Mesenchymal stem cell (in vitro differentiated cells and primary cell): ENCODE results near the gene BTF3.

Experiments used
- DNase-seq: peaks from one replicate; pipeline ENCODE4 v3.0.0-alpha.2; 2013
- H2AFZ ChIP-seq: one replicate; pipeline ENCODE4 v1.6.1; 2013; ENCODE audit warnings: low read depth, mild to moderate bottlenecking, control low read depth, inconsistent platforms, low read length, moderate library complexity
- H2AK5ac ChIP-seq: 2 replicates; pipeline ENCODE4 v1.6.1; 2013; ENCODE audit warnings: low read length, moderate library complexity, mild to moderate bottlenecking, inconsistent platforms; ENCODE audit not compliant: severe bottlenecking
- H2BK120ac ChIP-seq: one replicate; pipeline ENCODE4 v1.6.1; 2013; ENCODE audit warnings: low read depth, mild to moderate bottlenecking, inconsistent platforms, low read length, moderate library complexity
- H2BK12ac ChIP-seq, 2 experiments: one replicate each; pipeline ENCODE4 v1.6.1; 2013; ENCODE audit warnings: inconsistent platforms in 2 of 2, low read length in 2 of 2, mild to moderate bottlenecking in 2 of 2, moderate library complexity in 2 of 2, control low read depth in 1 of 2
- H2BK15ac ChIP-seq: one replicate; pipeline ENCODE4 v1.6.1; 2013; ENCODE audit warnings: mild to moderate bottlenecking, low read depth, inconsistent platforms; ENCODE audit not compliant: poor library complexity, severe bottlenecking
- H2BK5ac ChIP-seq: 2 replicates; pipeline ENCODE4 v1.6.1; 2013; ENCODE audit warnings: low read depth, mild to moderate bottlenecking, low read length, control low read depth, inconsistent platforms; ENCODE audit not compliant: poor library complexity, severe bottlenecking
- H3K14ac ChIP-seq, 2 experiments: one replicate each; pipeline ENCODE4 v1.6.1; 2013; ENCODE audit warnings: inconsistent platforms in 2 of 2, low read length in 2 of 2, control low read depth in 1 of 2, mild to moderate bottlenecking in 1 of 2, moderate library complexity in 1 of 2
- H3K18ac ChIP-seq, 2 experiments: one replicate each; pipeline ENCODE4 v1.6.1; 2013; ENCODE audit warnings: inconsistent platforms in 2 of 2, low read length in 2 of 2, control low read depth in 1 of 2, low read depth in 1 of 2, mild to moderate bottlenecking in 1 of 2
- H3K23ac ChIP-seq, 2 experiments: one replicate each; pipeline ENCODE4 v1.6.1; 2013; ENCODE audit warnings: inconsistent platforms in 2 of 2, low read length in 2 of 2, mild to moderate bottlenecking in 2 of 2, moderate library complexity in 2 of 2, control low read depth in 1 of 2
- H3K27ac ChIP-seq: 2 replicates; pipeline ENCODE4 v1.5.1; 2013; ENCODE audit warnings: mild to moderate bottlenecking, moderate library complexity, low read length, control low read depth, inconsistent platforms; ENCODE audit not compliant: poor library complexity, severe bottlenecking
- H3K27me3 ChIP-seq, 2 experiments: 2 replicates each; pipeline versions ENCODE4 v1.6.1 to v1.7.0; 2013; ENCODE audit warnings: low read length in 2 of 2, mild to moderate bottlenecking in 2 of 2, moderate library complexity in 2 of 2, control low read depth in 1 of 2, inconsistent platforms in 1 of 2; ENCODE audit not compliant: control insufficient read depth in 1 of 2, insufficient read depth in 1 of 2
- H3K36me3 ChIP-seq, 2 experiments: 2 replicates each; pipeline versions ENCODE4 v1.6.1 to v1.7.0; 2013; ENCODE audit warnings: low read length in 2 of 2, control low read depth in 1 of 2, inconsistent platforms in 1 of 2, low read depth in 1 of 2, mild to moderate bottlenecking in 1 of 2; ENCODE audit not compliant: insufficient read depth in 2 of 2, control insufficient read depth in 1 of 2
- H3K4ac ChIP-seq, 2 experiments: one replicate each; pipeline ENCODE4 v1.6.1; 2013; ENCODE audit warnings: inconsistent platforms in 2 of 2, low read length in 2 of 2, mild to moderate bottlenecking in 2 of 2, moderate library complexity in 2 of 2, control low read depth in 1 of 2, low read depth in 1 of 2
- H3K4me1 ChIP-seq: 2 replicates; pipeline ENCODE4 v1.6.1; 2013; ENCODE audit warnings: low read depth, low read length, control low read depth; ENCODE audit not compliant: control insufficient read depth, insufficient read depth
- H3K4me2 ChIP-seq: 2 replicates; pipeline ENCODE4 v1.6.1; 2013; ENCODE audit warnings: low read length, mild to moderate bottlenecking, inconsistent platforms; ENCODE audit not compliant: poor library complexity, severe bottlenecking
- H3K4me3 ChIP-seq, 2 experiments: 2 replicates each; pipeline versions ENCODE4 v1.5.1 to v1.7.0; 2013; ENCODE audit warnings: low read length in 2 of 2, mild to moderate bottlenecking in 2 of 2, control low read depth in 1 of 2, low read depth in 1 of 2; ENCODE audit not compliant: insufficient read depth in 1 of 2
- H3K79me1 ChIP-seq: replicated peaks from 2 replicates; pipeline ENCODE4 v1.6.1; 2013; ENCODE audit warnings: mild to moderate bottlenecking, control low read depth, low read length, inconsistent platforms; ENCODE audit not compliant: poor library complexity, severe bottlenecking
- H3K9ac ChIP-seq: 2 replicates; pipeline ENCODE4 v1.7.0; 2013; ENCODE audit warnings: mild to moderate bottlenecking, low read length, moderate library complexity
- H3K9me3 ChIP-seq: 2 replicates; pipeline ENCODE4 v1.7.0; 2013; ENCODE audit warnings: mild to moderate bottlenecking, low read length; ENCODE audit not compliant: control insufficient read depth
- H4K8ac ChIP-seq: one replicate; pipeline ENCODE4 v1.6.1; 2013; ENCODE audit warnings: inconsistent platforms, mild to moderate bottlenecking, low read length, moderate library complexity
- H4K91ac ChIP-seq: one replicate; pipeline ENCODE4 v1.6.1; 2013; ENCODE audit warnings: mild to moderate bottlenecking, low read length, inconsistent platforms
- WGBS: methylation state at CpG from one replicate; pipeline ENCODE4 v1.1.7; 2013; ENCODE audit warnings: mixed read lengths; 5-methylcytosine and 5-hydroxymethylcytosine counted together

The BTF3 gene

GRCh38 chr5:73494721-73495120 lies 3.5 kb upstream of the BTF3 start:
- Histone ChIP-seq H3K14ac (no peak overlapping the region), H3K23ac (no peak overlapping the region), H3K4ac (no peak overlapping the region), H3K4me1 (no peaks in the 10 kb centered on the region), H3K36me3 (no peaks in the 10 kb centered on the region), H3K9ac (no peak overlapping the region), H2BK5ac (no peak overlapping the region), H3K4me2 (no peak overlapping the region), H2BK15ac (no peak overlapping the region), H4K8ac (no peak overlapping the region), H3K27ac (no peak overlapping the region), H2BK120ac (no peak overlapping the region), H3K4me3 (no peak overlapping the region), H3K79me1 (peaks cover 1% of the 10 kb centered on the region), H3K9me3 (no peaks in the 10 kb centered on the region), H2BK12ac (no peak overlapping the region), H2AK5ac (no peak overlapping the region), H3K27me3 (no peaks in the 10 kb centered on the region), H4K91ac (no peak overlapping the region), H3K18ac (no peak overlapping the region), H2AFZ (no peak overlapping the region)
- DNase-seq = no peak

DNA sequence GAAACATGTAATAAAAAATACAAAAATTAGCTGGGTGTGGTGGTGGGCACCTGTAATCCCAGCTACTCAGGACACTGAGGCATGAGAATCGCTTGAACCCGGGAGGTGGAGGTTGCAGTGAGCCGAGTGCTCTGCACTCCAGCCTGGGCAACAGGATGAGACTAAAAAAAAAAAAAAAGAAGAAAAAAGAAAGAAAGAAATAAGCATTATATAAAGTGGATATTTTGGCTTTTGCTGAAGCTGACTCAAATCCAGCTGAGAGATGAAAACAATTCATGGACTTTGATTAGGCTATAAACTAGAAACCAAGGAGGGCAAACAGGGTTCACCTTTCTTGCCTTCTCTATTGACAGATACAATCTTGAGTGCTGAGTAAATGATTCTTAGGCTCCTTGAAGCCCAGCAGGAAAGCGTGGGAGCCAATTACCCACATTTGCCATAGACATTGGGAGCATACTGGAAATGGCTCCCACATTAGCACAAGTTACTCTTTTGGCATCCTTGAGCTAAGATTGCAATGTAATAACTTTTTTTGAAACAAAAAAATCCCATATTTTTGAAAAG lies 2.4 kb upstream of the BTF3 start:
- DNase-seq = no peak
- 93% methylated on average over 4 of the region's 4 CpGs for WGBS
- Histone ChIP-seq H3K27me3 (no peaks in the 10 kb centered on the region), H3K4ac (no peak overlapping the region), H3K79me1 (peaks cover 1% of the 10 kb centered on the region), H3K9ac (no peak overlapping the region), H3K23ac (no peak overlapping the region), H3K18ac (no peak overlapping the region), H3K14ac (no peak overlapping the region), H3K4me1 (no peaks in the 10 kb centered on the region), H2AFZ (no peak overlapping the region), H2BK15ac (no peak overlapping the region), H3K4me3 (no peak overlapping the region), H2AK5ac (no peak overlapping the region), H3K4me2 (no peak overlapping the region), H3K27ac (no peak overlapping the region), H4K8ac (no peak overlapping the region), H2BK12ac (no peak overlapping the region), H3K36me3 (peaks cover 0 to 9% of the 10 kb centered on the region in 2 experiments), H3K9me3 (no peaks in the 10 kb centered on the region), H2BK120ac (no peak overlapping the region), H4K91ac (no peak overlapping the region), H2BK5ac (no peak overlapping the region)

DNA sequence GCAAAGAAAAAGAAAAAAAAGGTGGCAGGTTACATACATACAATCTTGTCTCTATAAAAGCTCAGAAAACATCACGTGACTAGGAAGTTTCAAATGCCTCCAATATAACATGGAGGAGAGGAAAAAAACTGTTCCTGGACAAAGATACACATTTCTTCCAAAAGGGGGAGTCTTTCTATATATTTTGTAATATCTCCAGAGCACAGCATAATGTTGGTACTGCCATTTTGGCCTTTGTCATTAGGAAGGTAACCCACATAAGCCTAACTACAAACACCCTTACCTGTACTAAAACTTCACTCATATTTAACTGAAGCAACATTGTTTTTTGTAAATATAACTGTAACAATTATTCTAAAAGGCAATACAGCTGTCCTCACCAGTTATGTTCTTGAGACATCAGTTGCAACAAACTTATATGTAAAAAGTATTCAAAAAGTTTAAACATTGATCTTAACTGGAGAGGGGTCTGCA lies 1.2 kb upstream of the BTF3 start:
- H3K27me3 ChIP-seq = no peaks in the 10 kb centered on the region
- peaks cover 1% of the 10 kb centered on the region for H3K4me1 ChIP-seq
- H2BK5ac ChIP-seq = no peak overlapping the region
- H2AFZ ChIP-seq = no peak overlapping the region
- no peak overlapping the region for H2BK15ac ChIP-seq
- peaks cover 3 to 20% of the 10 kb centered on the region in 2 experiments for H3K36me3 ChIP-seq
- H4K8ac ChIP-seq = no peak overlapping the region
- peak overlapping the region in 1 of 2 experiments; percentile 86 for H3K4me3 ChIP-seq
- H2BK120ac ChIP-seq = no peak overlapping the region
- H3K18ac ChIP-seq = no peak overlapping the region
- peak; percentile 73 for DNase-seq
- H3K4me2 ChIP-seq = no peak overlapping the region
- H3K23ac ChIP-seq = no peak overlapping the region
- peaks cover 1% of the 10 kb centered on the region for H3K79me1 ChIP-seq
- no peak overlapping the region for H3K4ac ChIP-seq
- no peak overlapping the region for H3K27ac ChIP-seq
- no CpG with 5 or more reads among the region's 1 CpG for WGBS
- peak overlapping the region; percentile 96 for H3K9ac ChIP-seq
- H2AK5ac ChIP-seq = no peak overlapping the region
- H3K14ac ChIP-seq = no peak overlapping the region
- H2BK12ac ChIP-seq = no peak overlapping the region
- no peak overlapping the region for H4K91ac ChIP-seq
- H3K9me3 ChIP-seq = no peaks in the 10 kb centered on the region

DNA sequence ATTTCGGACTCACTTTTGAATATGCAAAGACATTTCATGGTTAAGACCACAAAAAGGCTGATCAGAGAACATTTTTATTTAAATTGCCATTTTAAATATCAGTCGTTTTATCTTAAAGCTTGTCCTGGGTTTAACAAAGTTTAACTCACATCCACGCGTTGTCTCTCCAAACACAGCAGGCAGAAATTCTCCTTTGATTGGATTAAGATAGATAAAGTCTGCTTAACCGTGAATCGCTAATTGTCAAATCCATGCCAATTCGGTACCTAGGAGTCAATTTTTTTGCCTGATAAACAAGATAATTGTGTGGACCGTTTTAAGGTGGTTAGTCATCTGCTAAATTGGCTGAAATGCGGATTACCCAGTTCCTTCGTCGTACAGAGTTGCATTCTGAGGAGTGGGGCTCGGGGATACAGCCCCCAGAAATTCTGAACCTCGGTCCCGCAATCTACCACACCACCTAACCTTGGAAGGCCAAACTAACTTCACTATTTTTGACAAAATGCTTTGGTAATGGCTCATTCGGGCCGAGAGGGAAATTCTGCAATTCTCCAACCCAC lies 665 bp upstream of the BTF3 start:
- Histone ChIP-seq H4K91ac (peak overlapping the region; percentile 65), H2BK15ac (no peak overlapping the region), H3K9ac (peak overlapping the region; percentile 96), H3K9me3 (no peaks in the 10 kb centered on the region), H3K4me1 (peaks cover 1% of the 10 kb centered on the region), H3K27ac (peak overlapping the region; percentile 92), H3K18ac (peak overlapping the region; percentile 85 to 96), H3K36me3 (peaks cover 3 to 26% of the 10 kb centered on the region in 2 experiments), H4K8ac (peak overlapping the region; percentile 85), H3K79me1 (peaks cover 1% of the 10 kb centered on the region), H3K4me2 (peak overlapping the region; percentile 80), H2BK12ac (peak overlapping the region in 1 of 2 experiments; percentile 51), H2BK5ac (no peak overlapping the region), H3K14ac (no peak overlapping the region), H3K27me3 (no peaks in the 10 kb centered on the region), H3K4ac (peak overlapping the region; percentile 0 to 96), H2AK5ac (peak overlapping the region; percentile 85), H2BK120ac (no peak overlapping the region), H2AFZ (peak overlapping the region; percentile 91), H3K23ac (no peak overlapping the region), H3K4me3 (peak overlapping the region; percentile 86 to 100)
- 29% methylated on average over 11 of the region's 16 CpGs for WGBS
- no peak for DNase-seq
